GM21381 (cell line): ENCODE results near the gene CARS1.

Experiments
- ATAC-seq: cut with Tn5 transposase; IDR thresholded peaks from one replicate; pipeline ENCODE4 v1.9.1; 2021; ENCODE audit warnings: mild to moderate bottlenecking, moderate library complexity; ENCODE audit not compliant: unreplicated experiment

The CARS1 gene

GRCh38 chr11:3010521-3011275 is 46.5 kb downstream of the CARS1 start:
- ATAC-seq, result no peak

- ATAC-seq, result no peak
Observed at GRCh38 chr11:3010004-3010403, 47.2 kb downstream of the CARS1 start.

GRCh38 chr11:3009481-3009880 is 47.7 kb downstream of the CARS1 start:
- no peak for ATAC-seq

GRCh38 chr11:3008746-3009336 is 48.4 kb downstream of the CARS1 start:
- no peak for ATAC-seq

DNA sequence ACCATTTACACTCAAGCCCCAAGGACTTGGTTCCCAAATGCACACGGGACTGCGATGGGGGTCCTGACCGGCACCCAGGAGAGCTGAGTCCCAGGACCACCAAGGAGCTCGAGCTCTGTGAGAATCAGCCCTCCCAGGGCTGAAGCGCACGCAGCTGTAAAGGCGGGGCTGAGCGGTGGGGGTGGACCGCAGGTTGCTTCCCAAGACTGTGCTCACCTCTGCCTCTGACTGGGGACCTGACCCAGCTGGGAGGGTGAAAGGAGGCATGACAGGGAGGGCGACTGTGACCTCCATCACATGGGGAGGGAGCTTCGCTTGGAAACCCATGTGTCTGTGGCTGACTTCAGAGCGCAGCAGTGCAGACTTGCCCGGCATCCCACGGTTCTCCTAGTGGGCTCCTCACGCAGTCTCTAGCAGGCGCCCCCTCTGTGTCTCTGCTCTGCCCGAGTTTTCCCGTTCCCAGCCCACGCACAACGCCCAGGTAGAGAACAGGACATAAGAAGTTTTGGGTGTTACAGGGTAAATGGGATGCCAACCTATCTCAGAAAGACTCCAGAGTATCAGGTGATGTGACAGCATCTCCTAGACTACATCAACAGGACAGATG is 49.7 kb downstream of the CARS1 start:
- ATAC-seq, result no peak

DNA sequence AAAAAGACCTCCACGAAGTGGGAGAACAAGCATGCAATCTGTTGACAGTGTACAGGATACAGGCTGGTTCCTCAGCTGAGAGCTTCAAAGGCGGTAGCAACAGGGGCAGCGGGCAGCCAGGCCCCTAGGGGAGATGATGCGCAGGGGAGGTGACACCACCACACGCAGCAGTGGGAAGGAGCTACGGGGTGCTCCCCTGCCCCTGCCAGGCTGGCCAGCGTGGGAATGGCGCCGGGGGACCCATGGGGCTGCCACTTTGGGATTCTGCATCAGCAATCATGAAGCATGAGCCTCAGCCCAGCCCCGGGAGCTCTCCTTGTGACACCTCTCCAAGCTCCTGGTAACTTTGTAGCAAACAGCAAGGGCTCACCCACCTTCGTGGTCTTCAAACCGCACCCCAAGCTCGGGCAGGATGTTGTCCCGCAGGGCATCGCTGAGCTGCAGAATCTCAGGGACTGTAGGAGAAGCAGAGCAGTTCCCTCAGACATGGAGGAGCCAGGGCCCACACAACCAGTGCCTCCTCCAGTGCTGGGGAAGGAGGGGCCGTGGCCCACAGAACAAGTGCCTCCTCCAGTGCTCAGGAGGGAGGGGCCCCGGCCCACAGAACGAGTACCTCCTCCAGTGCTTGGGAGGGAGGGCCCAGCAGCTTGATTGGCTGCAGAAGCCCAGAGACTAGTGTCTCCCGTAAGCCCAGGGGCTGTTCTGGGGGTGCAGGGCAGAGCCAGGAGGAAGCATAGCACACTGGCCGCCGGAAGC is 50.5 kb downstream of the CARS1 start:
- ATAC-seq, result no peak

- ATAC-seq, result no peak
Observed at GRCh38 chr11:3004481-3004880, 52.7 kb downstream of the CARS1 start.

- no peak for ATAC-seq
Observed at GRCh38 chr11:3003396-3004231, 53.6 kb downstream of the CARS1 start.

DNA sequence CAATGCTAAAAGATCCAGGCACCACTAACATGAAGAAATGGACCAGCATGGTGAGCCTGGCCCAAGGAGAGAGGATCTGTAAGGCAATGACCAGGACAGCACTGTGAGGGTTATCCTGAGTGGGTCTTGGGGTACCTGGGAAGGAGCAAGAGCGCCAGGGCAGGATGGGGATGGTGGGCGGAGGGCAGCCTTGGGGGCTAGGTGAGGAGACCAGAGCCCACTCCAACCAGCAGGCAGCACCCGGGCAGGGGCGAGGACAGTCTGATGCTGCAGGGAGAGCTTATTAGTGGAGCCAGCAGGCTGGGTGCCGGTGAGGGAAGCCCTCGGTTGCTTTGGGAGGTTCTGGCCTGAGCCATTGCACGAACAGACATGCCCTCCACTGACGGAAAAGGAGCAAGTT is 54.4 kb downstream of the CARS1 start:
- ATAC-seq, result no peak

- no peak for ATAC-seq
Observed at GRCh38 chr11:3002351-3002861, 54.8 kb downstream of the CARS1 start.

GRCh38 chr11:3001496-3001895 is 55.7 kb downstream of the CARS1 start:
- ATAC-seq, result no peak

DNA sequence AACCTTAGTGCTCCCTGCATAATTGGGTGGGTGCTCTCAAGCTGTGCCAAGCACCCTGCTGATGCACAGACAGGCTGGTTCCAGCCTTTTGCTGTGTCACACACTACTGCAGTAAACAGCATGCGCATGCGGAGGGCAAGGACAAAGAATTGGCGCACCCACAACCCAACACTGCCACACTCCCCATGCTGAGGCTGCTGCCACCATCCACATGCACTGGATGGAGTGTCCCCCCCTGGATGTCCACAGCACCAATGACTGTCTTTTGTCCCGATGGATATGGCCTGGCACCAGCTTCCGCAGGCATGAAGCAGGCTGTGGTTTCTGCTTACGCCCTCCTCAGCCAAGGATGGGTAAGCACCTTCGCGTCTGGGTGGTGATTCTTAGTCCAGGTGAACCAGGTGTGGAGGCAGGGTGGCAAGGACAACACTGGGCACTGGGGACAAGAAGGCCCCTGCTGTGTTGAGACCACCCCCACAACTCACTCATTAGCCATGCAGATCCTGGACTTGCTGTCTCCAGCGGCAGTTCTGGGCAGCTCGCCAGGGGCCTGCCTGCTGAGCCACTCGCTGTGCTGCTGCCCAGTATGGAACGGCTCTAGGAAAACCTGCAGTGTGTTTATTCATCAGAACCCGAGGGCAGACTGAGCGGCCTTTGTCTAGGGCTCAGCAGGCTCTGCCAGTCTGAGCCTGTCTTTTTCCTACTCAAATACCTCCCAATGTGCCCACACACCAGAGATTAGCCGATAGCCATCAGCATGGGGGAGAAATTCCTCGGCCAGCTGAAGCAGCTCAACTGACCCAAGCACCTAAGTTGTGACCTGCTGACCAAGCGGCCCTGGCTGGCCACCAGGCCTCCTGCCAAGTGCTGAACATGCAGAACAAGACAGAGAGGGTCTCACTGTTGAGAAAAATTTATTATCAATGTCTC is 56.9 kb downstream of the CARS1 start:
- ATAC-seq, result no peak

DNA sequence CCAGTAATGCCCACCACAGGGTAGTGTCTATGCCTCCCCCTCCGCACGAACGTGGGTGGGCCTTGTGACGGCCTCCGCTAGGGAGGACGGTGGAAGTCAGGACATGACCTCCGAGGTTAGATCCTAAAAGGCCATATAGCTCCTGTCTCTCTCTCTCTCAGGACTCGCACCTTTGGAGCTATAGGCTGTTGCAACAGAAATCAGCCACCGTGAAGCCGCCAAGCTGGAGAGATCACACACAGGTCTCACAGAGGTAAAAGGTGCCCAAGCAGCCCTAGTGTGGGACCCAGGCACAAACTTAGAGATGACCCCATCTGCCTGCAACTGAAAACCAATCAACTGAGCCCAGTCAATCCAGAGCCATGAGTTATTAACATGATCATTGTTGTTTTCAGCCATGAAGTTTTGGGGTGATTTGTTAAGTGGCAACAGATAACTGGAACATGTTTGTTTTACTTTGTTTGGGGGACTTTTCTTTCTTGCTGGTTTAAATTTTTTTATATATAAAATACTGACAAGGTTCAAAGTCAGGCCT is 57.7 kb downstream of the CARS1 start:
- no peak for ATAC-seq

DNA sequence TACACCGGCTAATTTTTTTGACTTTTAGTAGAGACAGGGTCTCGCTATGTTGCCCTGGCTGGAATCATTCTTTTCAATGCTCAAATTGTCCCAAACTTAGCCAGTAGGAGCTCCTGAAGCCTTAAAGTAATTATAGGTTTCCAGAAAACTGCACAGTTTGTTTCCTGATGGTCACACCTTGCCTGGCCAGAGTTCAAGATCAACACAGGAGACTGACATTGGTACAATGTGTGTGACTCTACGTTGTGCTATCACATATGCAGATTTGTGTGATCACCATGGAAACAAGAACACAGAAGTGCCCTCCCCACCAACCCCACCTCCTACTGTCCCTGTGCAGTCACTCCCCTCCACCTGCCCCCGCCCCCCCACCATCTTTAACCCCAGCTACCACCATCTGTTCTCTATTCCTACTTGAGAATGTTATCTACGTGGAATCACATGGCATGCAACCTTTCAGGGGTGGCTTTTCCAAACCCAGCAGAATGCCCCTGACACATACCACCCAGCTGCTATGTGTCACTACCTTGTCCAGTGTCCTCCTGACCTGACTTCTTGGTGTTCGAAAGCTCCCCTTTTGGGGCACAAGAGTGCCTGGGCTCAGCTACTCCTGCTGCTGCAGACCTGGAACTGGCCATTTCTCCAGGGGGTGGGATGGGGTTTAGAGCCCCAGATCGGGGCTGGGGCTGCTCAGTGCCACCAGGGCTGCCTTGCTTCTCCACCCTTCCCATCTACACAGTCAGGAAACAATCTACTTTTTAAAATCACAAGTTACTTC is 59.0 kb downstream of the CARS1 start:
- ATAC-seq, result no peak

DNA sequence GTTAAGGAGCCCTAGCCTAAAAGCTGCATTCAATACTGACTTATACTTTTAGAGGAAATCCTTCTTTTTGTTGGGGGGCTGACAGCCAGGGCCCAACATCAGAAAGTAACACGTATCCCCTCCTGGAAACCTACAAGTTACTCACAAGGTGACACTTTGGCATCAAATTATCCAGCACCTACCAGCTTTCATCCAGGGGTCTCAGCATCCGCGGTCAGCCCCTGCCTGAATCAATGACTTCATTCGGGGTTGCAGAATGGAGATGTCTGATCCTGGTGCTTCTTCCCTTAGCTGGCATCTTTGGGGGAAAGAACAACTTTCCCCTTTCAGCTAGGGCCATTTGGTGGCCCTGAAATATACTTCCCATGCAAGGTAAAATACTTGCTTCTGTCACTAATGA is 59.8 kb downstream of the CARS1 start:
- no peak for ATAC-seq

DNA sequence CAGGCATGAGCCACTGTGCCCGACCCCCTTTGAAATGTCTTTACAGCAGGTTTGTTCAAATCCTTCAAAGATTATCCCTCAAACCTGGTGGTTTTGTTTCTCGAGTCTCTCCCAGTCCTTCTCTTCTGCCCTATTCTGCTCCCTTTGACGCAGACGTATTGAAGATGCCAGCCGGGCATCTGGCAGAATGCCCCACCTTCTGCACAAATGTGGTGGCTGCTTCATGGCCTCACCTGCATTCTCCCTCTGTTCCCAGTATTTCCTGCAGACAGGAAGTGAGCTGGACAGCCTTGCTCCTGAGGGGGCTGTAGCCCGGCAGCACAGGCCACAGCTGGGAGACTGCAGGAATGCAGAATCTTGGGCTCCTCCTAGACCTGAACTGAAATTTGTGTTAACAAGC is 60.2 kb downstream of the CARS1 start:
- ATAC-seq, result no peak

DNA sequence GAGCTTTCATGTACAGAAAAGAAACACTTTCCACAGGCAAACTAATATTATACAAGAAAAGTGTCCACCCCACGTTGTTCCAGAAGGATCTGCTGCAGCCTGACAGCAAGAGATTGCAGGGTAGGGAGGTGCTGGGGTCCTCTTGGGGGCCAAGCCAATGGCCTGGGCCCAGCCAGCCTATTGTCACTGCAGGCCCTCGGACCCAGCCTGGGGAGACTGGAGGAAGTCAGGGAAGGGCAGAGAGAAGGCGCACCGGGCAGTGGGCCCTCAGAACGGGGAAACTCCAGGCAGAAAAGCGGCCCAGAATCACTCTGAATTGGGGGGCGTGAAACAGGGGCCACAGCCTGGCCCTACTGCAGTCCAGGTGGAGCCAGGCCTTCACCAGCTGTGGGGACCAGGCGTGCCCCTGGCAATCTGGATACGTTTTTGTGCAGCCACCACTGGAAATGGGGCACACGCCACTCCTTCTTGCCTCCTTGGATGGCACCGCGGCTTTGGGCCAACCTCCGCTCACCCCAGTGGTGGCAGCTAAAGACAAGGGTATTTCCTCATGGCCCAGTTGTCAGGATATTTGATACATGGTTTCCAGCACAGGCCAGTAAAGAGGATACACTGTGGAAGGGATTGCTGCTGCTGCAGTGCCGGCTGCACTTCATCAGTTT is 61.2 kb downstream of the CARS1 start:
- ATAC-seq, result no peak

GRCh38 chr11:2995031-2995561 is 62.1 kb downstream of the CARS1 start:
- ATAC-seq, result no peak
